Ovary (tissue), 3 donors: ENCODE measurements around the gene WDR18.

Experiments
- CTCF ChIP-seq, 3 donors: fragments of 450-650 bp in 2 of 3; fragments of 200-600 bp in 1 of 3; IDR thresholded peaks; one replicate each; pipeline versions ENCODE4 v1.5.1 to v1.8.0; 2016 to 2022; ENCODE audit warnings: antibody characterized with exemption in 3 of 3, mild to moderate bottlenecking in 1 of 3
- EP300 ChIP-seq: sonication (generic); formaldehyde crosslinking; IDR thresholded peaks from one replicate; pipeline ENCODE4 v1.6.1; 2017; ENCODE audit warnings: antibody characterized with exemption
- donor health status: DM: no; HTN: no; CAD: no.

DNA sequence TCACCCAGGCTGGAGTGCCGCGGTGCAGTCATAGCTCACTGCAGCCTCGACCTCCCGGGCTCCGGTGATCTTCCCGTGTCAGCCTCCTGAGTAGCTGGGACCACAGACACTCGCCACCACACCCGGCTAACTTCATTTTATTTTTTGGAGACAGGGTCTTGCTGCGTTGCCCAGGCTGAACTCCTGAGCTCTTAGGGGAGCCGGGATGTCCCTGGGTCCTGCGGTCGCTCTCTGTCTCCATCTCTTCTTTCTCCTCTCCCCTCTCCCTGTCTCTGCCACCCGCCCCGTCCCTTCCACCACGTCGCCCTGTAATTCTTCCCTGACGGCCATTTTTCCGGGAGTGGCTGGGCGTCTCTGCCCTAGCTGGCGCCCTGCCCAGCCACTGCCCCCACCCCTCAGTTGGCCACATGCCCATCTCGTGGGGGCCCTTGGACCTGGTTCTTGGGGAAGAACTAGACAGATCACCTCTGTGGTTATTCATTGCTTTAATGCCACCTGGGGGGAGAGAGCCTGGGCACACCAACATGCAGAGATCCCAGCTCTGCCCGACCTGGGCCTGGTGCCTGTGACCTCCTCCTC lies 39.4 kb upstream of the WDR18 start:
- TF ChIP-seq CTCF (IDR thresholded peaks at IDR 0.05), result no peak
- no peak for TF ChIP-seq EP300
